Measurements from ENCODE around the gene DLGAP1. TPM values are rescaled to one million over a fixed set of nuclear protein-coding genes. Genes with fewer than 3 reads are reported as not detected.

DLGAP1 gene
- total RNA-seq, 1 donor from 2014 or later = 18.5 TPM

DNA sequence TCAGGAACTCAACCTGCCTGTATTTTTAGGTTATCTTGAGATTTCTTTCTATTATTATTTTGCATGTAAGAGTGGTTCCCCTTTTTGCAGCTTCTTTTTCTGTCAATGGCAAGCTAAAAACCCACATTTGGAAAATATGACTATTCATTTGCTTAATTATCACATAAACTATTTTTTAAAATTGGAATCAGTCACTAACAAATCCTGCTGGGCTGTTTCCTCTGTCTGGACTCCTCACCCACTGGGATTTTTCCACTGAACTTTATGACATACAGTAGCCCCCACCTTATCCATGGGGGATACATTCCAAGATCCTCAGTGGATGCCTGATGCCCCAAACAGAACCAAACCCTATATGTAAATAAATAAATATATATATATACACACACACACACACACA is 447.3 kb downstream of the DLGAP1 start:
- Histone ChIP-seq H3K4me2 (no peak overlapping the region), H3K9me3 (ENCODE audit: low read depth) (no peaks in the 10 kb centered on the region), H3K27ac (no peak overlapping the region), H4K20me1 (ENCODE audit: low read depth) (no peaks in the 10 kb centered on the region), H3K79me2 (ENCODE audit: low read depth) (peaks cover 3% of the 10 kb centered on the region), H3K4me1 (peaks cover 6% of the 10 kb centered on the region), H2AFZ (replicated peaks) (no peak overlapping the region), H3K36me3 (no peaks in the 10 kb centered on the region), H3F3A (ENCODE audit: low read depth) (no peaks in the 10 kb centered on the region), H3K4me3 (no peak overlapping the region), H3K9ac (no peak overlapping the region), H3K27me3 (no peaks in the 10 kb centered on the region)
- H3K9me3 Mint-ChIP-seq = peaks cover 2% of the 10 kb centered on the region
- no peaks in the 10 kb centered on the region for H3K27me3 Mint-ChIP-seq (ENCODE audit: insufficient read depth, low read depth)
- no peak overlapping the region for H3K27ac Mint-ChIP-seq
- no peak overlapping the region for H3K4me3 Mint-ChIP-seq
- peaks cover 6% of the 10 kb centered on the region for H3K4me1 Mint-ChIP-seq
- TF ChIP-seq EZH2phosphoT487 (IDR thresholded peaks at IDR 0.05) = no peak
- TF ChIP-seq EZH2 (IDR thresholded peaks at IDR 0.05) = no peak
- TF ChIP-seq, protein P1, sequence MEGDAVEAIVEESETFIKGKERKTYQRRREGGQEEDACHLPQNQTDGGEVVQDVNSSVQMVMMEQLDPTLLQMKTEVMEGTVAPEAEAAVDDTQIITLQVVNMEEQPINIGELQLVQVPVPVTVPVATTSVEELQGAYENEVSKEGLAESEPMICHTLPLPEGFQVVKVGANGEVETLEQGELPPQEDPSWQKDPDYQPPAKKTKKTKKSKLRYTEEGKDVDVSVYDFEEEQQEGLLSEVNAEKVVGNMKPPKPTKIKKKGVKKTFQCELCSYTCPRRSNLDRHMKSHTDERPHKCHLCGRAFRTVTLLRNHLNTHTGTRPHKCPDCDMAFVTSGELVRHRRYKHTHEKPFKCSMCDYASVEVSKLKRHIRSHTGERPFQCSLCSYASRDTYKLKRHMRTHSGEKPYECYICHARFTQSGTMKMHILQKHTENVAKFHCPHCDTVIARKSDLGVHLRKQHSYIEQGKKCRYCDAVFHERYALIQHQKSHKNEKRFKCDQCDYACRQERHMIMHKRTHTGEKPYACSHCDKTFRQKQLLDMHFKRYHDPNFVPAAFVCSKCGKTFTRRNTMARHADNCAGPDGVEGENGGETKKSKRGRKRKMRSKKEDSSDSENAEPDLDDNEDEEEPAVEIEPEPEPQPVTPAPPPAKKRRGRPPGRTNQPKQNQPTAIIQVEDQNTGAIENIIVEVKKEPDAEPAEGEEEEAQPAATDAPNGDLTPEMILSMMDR (IDR thresholded peaks at IDR 0.05) = no peak
- no peak for DNase-seq (ENCODE audit: low spot score)
- H3K36me3 Mint-ChIP-seq = no peaks in the 10 kb centered on the region

DNA sequence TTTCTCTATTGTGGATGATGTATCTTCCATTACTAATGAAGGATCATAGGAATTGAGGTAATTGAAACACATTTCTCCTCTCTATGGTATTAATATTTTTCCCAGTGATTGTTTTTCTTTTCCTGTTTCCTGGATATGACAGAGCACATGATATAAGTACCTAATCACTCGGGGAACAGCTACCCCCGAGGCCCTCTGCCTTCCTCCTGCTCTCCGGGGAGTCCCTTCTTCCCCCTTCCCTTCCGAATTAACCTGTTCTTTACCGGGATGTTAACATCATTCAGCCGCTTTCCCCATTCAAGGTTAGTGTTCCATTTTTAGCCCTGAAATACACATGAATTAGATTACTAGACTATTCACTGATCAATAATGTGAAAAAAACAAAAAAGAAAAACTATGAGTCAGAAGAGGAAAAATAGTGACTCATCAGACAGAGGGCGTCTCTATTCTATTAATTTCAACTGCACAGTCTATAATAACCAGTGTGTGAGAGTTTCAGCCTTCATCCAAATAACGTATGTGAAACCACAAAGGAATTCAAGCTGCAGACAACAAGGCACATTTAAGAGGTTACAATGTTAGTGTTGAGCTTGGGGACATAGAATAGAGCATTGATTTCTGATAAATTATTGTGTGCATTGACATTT is 450.8 kb downstream of the DLGAP1 start:
- no peaks in the 10 kb centered on the region for H3K79me2 ChIP-seq (ENCODE audit: low read depth)
- H3K27me3 Mint-ChIP-seq (ENCODE audit: insufficient read depth, low read depth) = no peaks in the 10 kb centered on the region
- no peak for TF ChIP-seq EZH2 (IDR thresholded peaks at IDR 0.05)
- TF ChIP-seq EZH2phosphoT487 (IDR thresholded peaks at IDR 0.05) = no peak
- TF ChIP-seq, protein P1 (IDR thresholded peaks at IDR 0.05) = no peak
- no peak overlapping the region for H3K4me3 ChIP-seq
- no peaks in the 10 kb centered on the region for H3K36me3 Mint-ChIP-seq
- peaks cover 6% of the 10 kb centered on the region for H3K4me1 ChIP-seq
- H3K4me3 Mint-ChIP-seq = no peak overlapping the region
- no peak overlapping the region for H3K27ac Mint-ChIP-seq
- H3K9me3 Mint-ChIP-seq = no peaks in the 10 kb centered on the region
- no peak overlapping the region for H2AFZ ChIP-seq (replicated peaks)
- no peaks in the 10 kb centered on the region for H3K36me3 ChIP-seq
- no peak overlapping the region for H3K4me2 ChIP-seq
- DNase-seq (ENCODE audit: low spot score) = no peak
- peaks cover 6% of the 10 kb centered on the region for H3K4me1 Mint-ChIP-seq
- H3K9ac ChIP-seq = no peak overlapping the region
- H3K9me3 ChIP-seq (ENCODE audit: low read depth) = no peaks in the 10 kb centered on the region
- no peaks in the 10 kb centered on the region for H3K27me3 ChIP-seq
- no peak overlapping the region for H3K27ac ChIP-seq
- no peaks in the 10 kb centered on the region for H4K20me1 ChIP-seq (ENCODE audit: low read depth)
- H3F3A ChIP-seq (ENCODE audit: low read depth) = no peaks in the 10 kb centered on the region

DNA sequence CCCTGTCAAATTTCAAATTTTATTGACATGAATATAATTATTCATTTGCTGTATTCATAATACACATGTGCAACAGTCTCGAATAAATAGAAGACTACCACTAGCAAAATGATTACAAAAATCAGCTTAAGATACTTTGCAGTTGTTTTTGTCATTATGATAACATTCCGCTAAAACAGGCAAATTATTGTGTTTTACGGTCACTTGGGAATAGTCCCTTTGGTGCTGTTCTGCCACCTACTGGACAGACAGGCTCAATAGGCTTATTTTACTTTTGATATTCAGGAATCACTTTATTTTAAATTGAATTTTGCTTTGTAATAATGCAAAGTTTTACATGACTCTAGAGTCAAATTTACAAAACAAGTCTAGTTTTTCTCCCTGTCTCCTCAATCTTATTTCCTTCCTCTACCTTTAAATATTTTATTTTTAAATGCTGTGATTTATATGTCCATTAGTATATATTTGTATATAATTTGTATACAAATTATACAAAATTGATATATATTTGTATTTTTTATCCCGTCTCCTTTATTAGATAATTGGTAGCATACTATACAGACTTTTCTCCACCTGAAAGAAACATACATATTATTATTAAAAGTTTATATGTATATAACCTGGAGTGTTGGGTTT is 456.3 kb downstream of the DLGAP1 start:
- no peak overlapping the region for H3K4me2 ChIP-seq
- no peaks in the 10 kb centered on the region for H3K9me3 Mint-ChIP-seq
- no peaks in the 10 kb centered on the region for H3K36me3 Mint-ChIP-seq
- no peak overlapping the region for H3K27ac Mint-ChIP-seq
- TF ChIP-seq EZH2 (IDR thresholded peaks at IDR 0.05) (no peak), EZH2phosphoT487 (IDR thresholded peaks at IDR 0.05) (no peak)
- TF ChIP-seq, protein P1 (IDR thresholded peaks at IDR 0.05) = peak; percentile 89
- no peaks in the 10 kb centered on the region for H3K79me2 ChIP-seq (ENCODE audit: low read depth)
- H3K9ac ChIP-seq = no peak overlapping the region
- H3K27me3 Mint-ChIP-seq (ENCODE audit: insufficient read depth, low read depth) = peaks cover 3% of the 10 kb centered on the region
- no peaks in the 10 kb centered on the region for H3K36me3 ChIP-seq
- no peaks in the 10 kb centered on the region for H3K9me3 ChIP-seq (ENCODE audit: low read depth)
- no peaks in the 10 kb centered on the region for H3K27me3 ChIP-seq
- no peak overlapping the region for H2AFZ ChIP-seq (replicated peaks)
- H3K27ac ChIP-seq = no peak overlapping the region
- peaks cover 16% of the 10 kb centered on the region for H3K4me1 ChIP-seq
- no peak overlapping the region for H3K4me3 ChIP-seq
- peak; percentile 62 for DNase-seq (ENCODE audit: low spot score)
- peaks cover 24% of the 10 kb centered on the region for H3F3A ChIP-seq (ENCODE audit: low read depth)
- H4K20me1 ChIP-seq (ENCODE audit: low read depth) = no peaks in the 10 kb centered on the region
- peaks cover 15% of the 10 kb centered on the region for H3K4me1 Mint-ChIP-seq
- no peak overlapping the region for H3K4me3 Mint-ChIP-seq
